Fibroblast of pulmonary artery (primary cell): ENCODE results near the gene QKI.
"Not testable (repeated sequence)": the region's sequence is repeated elsewhere in the genome, so short reads cannot be mapped to it uniquely, and the experiment has no call there.

ENCODE experiments used
- DNase-seq: peaks from one replicate; pipeline ENCODE4 v3.0.0-alpha.2; 2010; ENCODE audit warnings: low read depth
- H3K4me3 ChIP-seq: replicated peaks from 2 replicates; pipeline ENCODE4 v1.5.1; 2011; ENCODE audit warnings: low read depth, mild to moderate bottlenecking, control low read depth, low read length, moderate library complexity
- TF ChIP-seq, protein P1 (sequence below): IDR thresholded peaks from 2 replicates; pipeline ENCODE4 v1.5.1; 2011; ENCODE audit warnings: mild to moderate bottlenecking, control low read depth, low read length, inconsistent platforms; ENCODE audit errors: missing control alignments

QKI gene

DNA sequence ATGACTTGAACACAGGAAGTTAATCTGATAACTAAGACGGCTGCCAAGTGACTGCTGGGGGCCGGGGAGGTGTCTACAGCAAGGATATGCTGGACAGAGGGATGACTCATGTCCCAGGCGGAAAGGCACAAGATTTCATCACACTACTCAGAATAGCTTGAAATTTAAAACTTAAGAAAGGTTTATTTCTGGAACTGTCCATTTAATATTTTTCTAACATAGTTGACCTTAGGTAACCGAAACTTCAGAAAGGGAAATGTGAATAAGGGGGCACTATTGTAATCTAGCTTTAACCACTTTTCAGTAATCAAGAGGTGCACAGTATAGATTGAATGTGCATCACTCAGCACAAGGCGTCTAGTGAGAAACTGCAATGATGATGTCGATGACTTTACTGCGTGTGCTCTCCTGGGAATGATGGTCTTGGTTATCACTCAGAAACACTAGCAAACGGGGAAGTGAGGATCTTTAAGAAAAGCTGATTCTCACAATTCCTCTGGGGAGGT lies 171.5 kb downstream of the QKI start:
- H3K4me3 ChIP-seq, result no peak overlapping the region
- peak; percentile 96 for DNase-seq
- TF ChIP-seq, protein P1, sequence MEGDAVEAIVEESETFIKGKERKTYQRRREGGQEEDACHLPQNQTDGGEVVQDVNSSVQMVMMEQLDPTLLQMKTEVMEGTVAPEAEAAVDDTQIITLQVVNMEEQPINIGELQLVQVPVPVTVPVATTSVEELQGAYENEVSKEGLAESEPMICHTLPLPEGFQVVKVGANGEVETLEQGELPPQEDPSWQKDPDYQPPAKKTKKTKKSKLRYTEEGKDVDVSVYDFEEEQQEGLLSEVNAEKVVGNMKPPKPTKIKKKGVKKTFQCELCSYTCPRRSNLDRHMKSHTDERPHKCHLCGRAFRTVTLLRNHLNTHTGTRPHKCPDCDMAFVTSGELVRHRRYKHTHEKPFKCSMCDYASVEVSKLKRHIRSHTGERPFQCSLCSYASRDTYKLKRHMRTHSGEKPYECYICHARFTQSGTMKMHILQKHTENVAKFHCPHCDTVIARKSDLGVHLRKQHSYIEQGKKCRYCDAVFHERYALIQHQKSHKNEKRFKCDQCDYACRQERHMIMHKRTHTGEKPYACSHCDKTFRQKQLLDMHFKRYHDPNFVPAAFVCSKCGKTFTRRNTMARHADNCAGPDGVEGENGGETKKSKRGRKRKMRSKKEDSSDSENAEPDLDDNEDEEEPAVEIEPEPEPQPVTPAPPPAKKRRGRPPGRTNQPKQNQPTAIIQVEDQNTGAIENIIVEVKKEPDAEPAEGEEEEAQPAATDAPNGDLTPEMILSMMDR, result no peak

DNA sequence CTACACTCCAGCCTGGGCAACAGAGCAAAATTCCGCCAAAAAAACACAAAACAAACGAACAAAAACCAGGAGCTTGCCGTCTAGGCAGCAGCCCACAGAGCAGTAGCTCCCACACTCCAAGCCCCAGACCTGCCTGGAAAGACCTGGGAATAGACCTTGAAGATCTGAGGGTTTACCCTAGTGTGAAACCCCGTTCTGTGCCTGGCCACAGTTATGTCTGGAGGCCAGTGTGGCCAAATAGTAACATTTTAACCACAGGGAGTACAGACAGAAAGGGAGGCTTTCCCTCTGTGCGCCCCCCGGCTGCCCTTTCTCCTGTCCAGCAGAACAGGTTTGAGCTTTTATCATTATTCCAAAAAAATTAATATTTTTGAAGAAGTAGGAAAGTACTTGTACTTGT lies 172.4 kb downstream of the QKI start:
- no peak for DNase-seq
- TF ChIP-seq, protein P1, result no peak
- H3K4me3 ChIP-seq, result no peak overlapping the region

DNA sequence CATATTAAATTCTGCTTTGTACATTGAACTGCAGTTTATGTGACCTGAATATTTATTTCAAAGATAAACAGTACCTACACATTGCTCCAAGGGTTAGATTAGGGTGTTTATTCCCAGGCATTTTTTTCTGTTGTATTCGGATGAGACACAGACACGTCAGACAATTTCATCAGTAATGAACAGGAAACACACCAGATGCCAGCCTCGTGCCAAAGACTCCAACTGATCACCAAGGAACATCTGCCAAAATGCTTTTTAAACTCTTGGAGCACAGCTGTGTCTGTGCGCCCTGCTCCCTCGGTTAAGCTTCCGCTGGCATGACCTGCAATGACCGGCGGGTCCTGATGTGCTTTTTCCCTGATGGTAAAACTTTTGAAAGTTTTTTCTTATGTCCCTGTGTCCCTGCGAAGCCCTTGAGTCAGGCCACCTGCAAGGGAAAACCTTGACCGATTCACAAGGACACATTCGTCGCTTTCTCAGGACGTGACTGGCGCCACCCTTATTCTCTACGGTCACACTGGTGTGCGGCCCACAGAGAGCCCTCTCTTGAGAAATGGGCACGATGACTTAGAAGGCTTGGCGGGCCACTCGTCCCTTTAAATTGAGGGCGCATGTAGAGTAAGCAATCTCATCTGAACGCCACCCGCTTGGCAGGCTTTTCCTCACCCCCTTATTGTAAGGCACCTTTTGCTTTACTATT lies 173.9 kb downstream of the QKI start:
- TF ChIP-seq, protein P1, result no peak
- DNase-seq, result peak; percentile 35
- no peak overlapping the region for H3K4me3 ChIP-seq

DNA sequence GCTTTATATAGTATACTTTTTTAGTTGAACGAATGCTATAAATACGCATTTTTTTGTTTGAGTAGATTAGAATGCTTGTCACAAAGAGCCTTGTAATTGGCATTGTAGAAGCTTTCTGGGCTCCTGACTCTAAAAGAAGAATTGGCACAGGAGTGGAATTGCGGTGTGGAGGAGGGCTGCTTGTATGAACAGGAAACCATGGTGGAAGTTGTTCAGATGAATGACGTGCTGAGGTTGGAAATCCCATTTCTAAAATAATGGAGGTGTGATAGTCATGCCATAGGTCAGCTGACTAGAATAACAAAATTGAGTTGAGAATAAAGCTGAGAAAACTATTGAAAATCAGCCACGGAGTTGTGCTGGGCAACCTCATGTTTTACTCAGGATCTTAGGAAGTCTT lies 174.9 kb downstream of the QKI start:
- DNase-seq, result peak; percentile 44
- TF ChIP-seq, protein P1, result no peak
- H3K4me3 ChIP-seq, result no peak overlapping the region

DNA sequence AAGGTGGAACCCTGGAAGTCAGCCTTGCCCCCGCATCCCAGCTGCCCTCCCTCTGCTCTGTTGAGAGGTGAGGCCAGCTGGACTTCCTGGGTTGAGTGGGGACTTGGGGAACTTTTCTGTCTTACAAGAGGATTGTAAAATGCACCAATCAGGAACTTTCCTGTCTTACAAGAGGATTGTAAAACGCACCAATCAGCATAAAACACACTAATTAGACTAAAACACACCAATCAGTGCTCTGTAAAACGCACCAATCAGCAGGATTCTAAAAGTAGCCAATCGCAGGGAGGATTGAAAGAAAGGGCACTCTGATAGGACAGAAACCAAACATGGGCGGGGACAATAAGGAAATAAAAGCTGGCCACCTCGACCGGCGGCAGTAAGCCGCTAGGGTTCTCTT lies 175.6 kb downstream of the QKI start:
- not testable (repeated sequence) for DNase-seq, H3K4me3 ChIP-seq

DNA sequence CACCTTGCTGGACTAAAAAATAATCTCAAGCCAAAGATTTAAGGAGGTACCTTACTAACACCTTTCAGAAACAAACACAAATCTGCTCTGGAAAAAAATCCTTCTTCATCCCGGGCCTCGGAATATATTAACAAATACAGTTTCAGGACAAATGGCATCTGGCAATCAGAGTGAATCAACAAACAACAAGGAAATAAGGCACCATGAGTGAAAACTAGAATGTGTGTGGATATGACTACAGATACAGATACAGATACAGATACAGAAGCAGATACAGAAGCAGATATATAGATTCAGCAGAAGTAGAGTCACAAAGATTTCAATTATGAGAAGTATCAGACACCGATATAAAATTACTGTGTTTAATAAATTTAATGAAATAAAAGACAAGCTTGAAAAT lies 178.4 kb downstream of the QKI start:
- no peak for DNase-seq
- TF ChIP-seq, protein P1, result no peak

DNA sequence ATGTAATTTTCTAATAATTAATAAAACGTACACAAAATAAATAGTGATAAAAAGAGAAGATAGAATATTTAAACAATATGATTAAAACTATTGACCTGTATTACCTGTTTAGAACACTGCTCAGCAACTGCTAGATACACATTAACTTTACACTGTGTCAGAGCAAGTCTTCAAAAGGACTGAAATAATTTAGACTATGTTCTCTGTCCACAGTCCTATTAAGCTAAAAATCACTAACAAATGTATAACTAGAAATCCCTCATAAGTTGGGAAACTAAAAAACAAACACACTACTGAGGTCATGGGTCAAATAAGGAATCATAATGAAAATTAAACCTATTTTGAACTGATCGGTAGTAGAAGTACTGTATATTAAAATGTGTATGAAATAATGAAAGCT lies 181.7 kb downstream of the QKI start:
- no peak for DNase-seq
- no peak overlapping the region for H3K4me3 ChIP-seq
- TF ChIP-seq, protein P1, result no peak

More for the DNA sequence above, 178.4 kb downstream of the QKI start:
- H3K4me3 ChIP-seq, result no peak overlapping the region
